Pancreas (tissue), 10 donors: ENCODE data around the gene CDT1. TPM values are rescaled to one million over a fixed set of nuclear protein-coding genes. Genes with fewer than 3 reads are reported as not detected.
A peak's percentile ranks its signal among the peaks of the same experiment; 100 is the strongest.

ENCODE experiments used
- ATAC-seq, 4 donors: fragments of 200-7000 bp; cut with Tn5 transposase; one replicate each; pipeline versions ENCODE4 v1.8.0 to v1.9.1; 2020; ENCODE audit warnings: mild to moderate bottlenecking in 4 of 4, moderate library complexity in 4 of 4
- DNase-seq, 6 donors: peaks; one replicate each; pipeline ENCODE4 v3.0.0-alpha.2; 2020
- FAIRE-seq: peaks from 2 replicates; lab custom pipeline; 2012; peaks lifted over from hg19 to GRCh38; lab: Jason Lieb, UNC
- H3K27ac ChIP-seq, 4 donors: fragments of 200-600 bp; sonication (generic); 1 replicate in 3 of 4; 2 replicates in 1 of 4; pipeline versions ENCODE4 v1.5.0 to v1.8.0; 2020
- H3K27me3 ChIP-seq, 4 donors: fragments of 200-600 bp; one replicate each; pipeline ENCODE4 v1.8.0; 2021
- H3K36me3 ChIP-seq, 3 donors: fragments of 200-600 bp; sonication (generic) in 1 of 3; one replicate each; pipeline versions ENCODE4 v1.5.0 to v1.8.0; 2020 to 2021
- H3K4me1 ChIP-seq, 3 donors: fragments of 200-600 bp; one replicate each; pipeline ENCODE4 v1.8.0; 2021
- H3K4me3 ChIP-seq, 4 donors: fragments of 200-600 bp; sonication (generic) in 2 of 4; one replicate each; pipeline versions ENCODE4 v1.5.0 to v1.8.0; 2020 to 2021
- H3K9me3 ChIP-seq, 4 donors: fragments of 200-600 bp; one replicate each; pipeline ENCODE4 v1.8.0; 2021
- whole genome bisulfite sequencing, 2 donors: extraction: QIAGEN DNeasy Blood & Tissue Kit; methylation state at CpG; one replicate each; pipeline ENCODE4 v1.1.7; 2013; 5-methylcytosine and 5-hydroxymethylcytosine counted together
- intact Hi-C, 3 donors: fragments of 100-400 bp; cut with DNase I; formaldehyde crosslinking; loops; one replicate each; pipeline versions ENCODE4 v1.11.1 to v1.14.2; 2022
- polyA plus RNA-seq, 2 donors: library from polyadenylated mRNA; stranded (reverse); fragments of 200-250 nt; gene quantifications; one replicate each; pipeline ENCODE4 v1.2.3, GENCODE V29; 2013
- total RNA-seq, 6 donors: library from RNA; stranded (reverse); fragmentation: NEBNext Ultra II Directional in 4 of 6; extraction: Animal tissue kit (Norgen Biotek cat#: 25700) in 4 of 6; gene quantifications; one replicate each; pipeline versions ENCODE4 v1.2.1 to v1.2.4, GENCODE V29; 2021 to 2023
- TF ChIP-seq, protein P1 (sequence below), 4 donors: fragments of 200-600 bp; sonication (generic) in 3 of 4; IDR thresholded peaks; one replicate each; pipeline versions ENCODE4 v1.5.0 to v1.8.0; 2021; ENCODE audit warnings: antibody characterized with exemption in 4 of 4
- donor health status: healthy with polysubstance abuse.
- donor health status: DM: no; HTN: no; CAD: no; lungs with moderate emphysema.
- donor health status: DM: no; HTN: no; CAD: no.
- donor health status: control.
- donor health status: control.
- donor health status: Bipolar disorder and iron deficiency.
- donor health status: DM: yes; HTN: yes; CAD: no.
- donor health status: DM: no; HTN: no; CAD: no.
- donor health status: DM: no; HTN: no; CAD: no.
- donor health status: DM: yes; HTN: yes; CAD: no.

Gene CDT1
- total and polyA plus RNA-seq, 8 donors = 0.12 to 1.8 (median 0.78) TPM

DNA sequence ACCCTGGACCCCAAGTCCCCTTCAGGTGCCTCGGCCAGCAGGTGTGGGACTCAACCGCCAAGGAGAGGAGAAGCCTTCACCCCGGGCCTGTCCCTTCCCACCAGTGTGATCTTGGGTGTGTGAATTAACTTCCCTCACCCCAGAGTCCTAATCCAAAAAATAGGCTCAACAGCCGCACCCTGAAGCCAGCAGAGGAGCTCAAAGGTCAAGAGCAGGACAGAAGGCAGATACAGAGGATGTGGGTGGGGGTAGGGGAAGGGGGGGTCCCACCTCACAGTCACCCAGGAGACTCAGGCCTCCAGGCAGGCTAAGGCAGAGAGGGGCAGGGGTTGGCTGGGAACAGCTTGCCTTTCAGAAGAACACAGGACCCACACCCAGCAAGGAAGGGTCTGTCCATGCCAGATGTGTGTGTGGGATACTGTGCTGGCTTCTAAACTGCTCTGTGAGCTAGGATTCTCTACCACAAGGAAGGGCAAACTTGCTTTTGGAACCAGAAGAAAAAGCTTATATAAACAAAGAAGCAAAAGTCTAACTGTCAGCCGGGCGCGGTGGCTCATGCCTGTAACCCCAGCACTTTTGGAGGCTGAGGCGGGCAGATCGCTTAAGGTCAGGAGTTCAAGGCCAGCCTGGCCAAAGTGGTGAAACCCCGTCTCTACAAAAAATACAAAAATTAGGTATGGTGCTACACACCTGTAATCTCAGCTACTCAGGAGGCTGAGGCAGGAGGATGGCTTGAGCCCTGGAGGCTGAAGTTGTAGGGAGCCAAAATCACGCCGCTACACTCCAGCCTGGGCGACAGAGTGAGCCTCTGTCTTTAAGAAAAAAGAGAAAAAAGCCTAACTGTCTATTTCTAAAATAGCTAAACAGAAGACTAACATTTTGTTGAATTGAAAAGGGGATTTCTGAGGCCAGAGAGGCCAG is 23.2 kb upstream of the CDT1 start:
- Histone ChIP-seq H3K36me3 (no peaks in the 10 kb centered on the region), H3K4me1 (peaks cover 0 to 3% (median 0%) of the 10 kb centered on the region in 3 donors), H3K27me3 (no peaks in the 10 kb centered on the region), H3K27ac (no peak overlapping the region), H3K4me3 (no peak overlapping the region), H3K9me3 (no peaks in the 10 kb centered on the region)
- TF ChIP-seq, protein P1, sequence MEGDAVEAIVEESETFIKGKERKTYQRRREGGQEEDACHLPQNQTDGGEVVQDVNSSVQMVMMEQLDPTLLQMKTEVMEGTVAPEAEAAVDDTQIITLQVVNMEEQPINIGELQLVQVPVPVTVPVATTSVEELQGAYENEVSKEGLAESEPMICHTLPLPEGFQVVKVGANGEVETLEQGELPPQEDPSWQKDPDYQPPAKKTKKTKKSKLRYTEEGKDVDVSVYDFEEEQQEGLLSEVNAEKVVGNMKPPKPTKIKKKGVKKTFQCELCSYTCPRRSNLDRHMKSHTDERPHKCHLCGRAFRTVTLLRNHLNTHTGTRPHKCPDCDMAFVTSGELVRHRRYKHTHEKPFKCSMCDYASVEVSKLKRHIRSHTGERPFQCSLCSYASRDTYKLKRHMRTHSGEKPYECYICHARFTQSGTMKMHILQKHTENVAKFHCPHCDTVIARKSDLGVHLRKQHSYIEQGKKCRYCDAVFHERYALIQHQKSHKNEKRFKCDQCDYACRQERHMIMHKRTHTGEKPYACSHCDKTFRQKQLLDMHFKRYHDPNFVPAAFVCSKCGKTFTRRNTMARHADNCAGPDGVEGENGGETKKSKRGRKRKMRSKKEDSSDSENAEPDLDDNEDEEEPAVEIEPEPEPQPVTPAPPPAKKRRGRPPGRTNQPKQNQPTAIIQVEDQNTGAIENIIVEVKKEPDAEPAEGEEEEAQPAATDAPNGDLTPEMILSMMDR (IDR thresholded peaks at IDR 0.05) = no peak
- intact Hi-C loops = loop anchor here in 1 of 3 donors (5.0 kb wide), 1 partner anchor 38 kb away; no protein-coding TSS in a partner anchor
- FAIRE-seq = no peak
- WGBS, 2 donors = 74 to 76% methylated on average over 13 of the region's 13 CpGs
- ATAC-seq = no peak
- peak in 1 of 6 donors; percentile 8 for DNase-seq

GRCh38 chr16:88781140-88782077 is 22.2 kb upstream of the CDT1 start:
- H3K4me1 ChIP-seq = peaks cover 0 to 3% (median 0%) of the 10 kb centered on the region in 3 donors
- DNase-seq (peak in 2 of 6 donors; percentile 10 to 50), FAIRE-seq (no peak), ATAC-seq (no peak)
- intact Hi-C loops = loop anchor here in 1 of 3 donors (5.0 kb wide), 1 partner anchor 39 kb away; no protein-coding TSS in a partner anchor
- no peak overlapping the region for H3K27ac ChIP-seq
- no peaks in the 10 kb centered on the region for H3K27me3 ChIP-seq
- H3K9me3 ChIP-seq = no peaks in the 10 kb centered on the region
- H3K36me3 ChIP-seq = no peaks in the 10 kb centered on the region
- 71 to 84% methylated on average over 28 of the region's 28 CpGs for WGBS, 2 donors
- TF ChIP-seq, protein P1 (IDR thresholded peaks at IDR 0.05) = no peak
- no peak overlapping the region for H3K4me3 ChIP-seq

GRCh38 chr16:88782454-88783390 is 20.9 kb upstream of the CDT1 start:
- no peaks in the 10 kb centered on the region for H3K27me3 ChIP-seq
- DNase-seq = peak in 2 of 6 donors; percentile 15 to 63
- peak overlapping the region in 1 of 4 donors; percentile 81 for H3K4me3 ChIP-seq
- no peak for ATAC-seq
- intact Hi-C loops = loop anchor here in 1 of 3 donors (5.0 kb wide), 1 partner anchor 40 kb away; no protein-coding TSS in a partner anchor
- no peak for FAIRE-seq
- H3K9me3 ChIP-seq = no peaks in the 10 kb centered on the region
- WGBS, 2 donors = 71 to 78% methylated on average over 16 of the region's 16 CpGs
- TF ChIP-seq, protein P1 (IDR thresholded peaks at IDR 0.05) = no peak
- H3K36me3 ChIP-seq = no peaks in the 10 kb centered on the region
- peak overlapping the region; percentile 64 to 90 (median 72) for H3K27ac ChIP-seq
- H3K4me1 ChIP-seq = peaks cover 0 to 3% (median 0%) of the 10 kb centered on the region in 3 donors
